GM19324 (cell line): ENCODE data around the gene MACROD1.

Source experiments
- ATAC-seq: cut with Tn5 transposase; IDR thresholded peaks from one replicate; pipeline ENCODE4 v1.9.1; 2021; ENCODE audit warnings: mild to moderate bottlenecking, moderate library complexity; ENCODE audit not compliant: unreplicated experiment, low FRiP score

MACROD1 gene

GRCh38 chr11:64115531-64116522, 50.1 kb downstream of the MACROD1 start:
- no peak for ATAC-seq

- no peak for ATAC-seq
Observed at GRCh38 chr11:64114231-64114630, 51.7 kb downstream of the MACROD1 start.

GRCh38 chr11:64113462-64113780, 52.5 kb downstream of the MACROD1 start:
- ATAC-seq, result no peak

DNA sequence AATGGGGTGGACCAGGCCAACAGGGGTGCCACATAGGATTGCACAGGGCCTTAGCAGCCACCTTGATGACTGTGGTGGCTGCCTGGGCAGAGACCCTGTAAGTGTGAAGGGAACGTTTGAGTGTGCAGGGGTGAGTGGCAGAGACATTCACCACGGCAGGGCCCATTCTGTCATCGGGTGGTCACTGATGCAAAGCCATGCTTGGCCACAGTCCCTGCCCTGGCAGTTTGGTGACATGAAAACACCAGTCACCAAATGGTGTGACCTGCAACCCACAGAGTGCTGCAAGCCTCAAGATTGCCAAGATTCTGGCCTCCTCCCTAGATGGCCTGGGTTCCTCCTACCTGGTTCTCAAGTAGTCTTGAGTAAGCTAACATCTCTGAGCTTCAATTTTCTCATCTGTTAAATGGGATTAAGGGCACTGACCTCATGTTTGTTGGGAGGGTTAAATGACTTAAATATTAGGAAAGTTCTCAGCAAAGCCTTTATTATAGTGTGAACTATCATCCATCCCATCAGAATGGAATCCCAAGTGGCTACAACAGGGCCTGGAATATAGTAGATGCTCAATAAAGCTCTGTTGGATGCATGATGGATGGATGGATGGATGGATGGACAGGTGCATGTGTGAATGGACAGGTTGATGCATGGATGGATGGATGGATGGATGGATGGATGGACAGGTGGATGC, 53.0 kb downstream of the MACROD1 start:
- no peak for ATAC-seq

- no peak for ATAC-seq
Observed at GRCh38 chr11:64110465-64111375, 55.2 kb downstream of the MACROD1 start.

DNA sequence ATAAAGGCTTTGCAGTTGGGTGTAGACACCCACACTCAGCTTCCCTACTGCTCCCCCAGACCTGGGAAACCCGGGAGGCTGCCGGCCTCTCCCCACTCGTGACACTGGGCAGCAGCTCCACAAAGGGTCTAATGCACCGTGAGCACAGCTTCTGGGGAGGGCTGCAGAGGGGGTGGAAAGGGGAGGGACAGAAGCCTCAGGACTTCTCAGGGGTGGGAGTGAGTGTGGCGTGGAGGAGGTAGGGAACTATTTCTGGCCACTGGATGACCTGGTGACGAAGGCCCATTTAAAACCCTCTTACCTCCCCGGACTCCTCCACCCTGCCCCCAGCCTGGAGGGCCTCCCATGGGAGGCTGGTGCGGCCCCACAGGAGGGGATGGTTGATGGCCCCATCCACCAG, 56.6 kb downstream of the MACROD1 start:
- ATAC-seq, result no peak

GRCh38 chr11:64107303-64107702, 58.6 kb downstream of the MACROD1 start:
- no peak for ATAC-seq

DNA sequence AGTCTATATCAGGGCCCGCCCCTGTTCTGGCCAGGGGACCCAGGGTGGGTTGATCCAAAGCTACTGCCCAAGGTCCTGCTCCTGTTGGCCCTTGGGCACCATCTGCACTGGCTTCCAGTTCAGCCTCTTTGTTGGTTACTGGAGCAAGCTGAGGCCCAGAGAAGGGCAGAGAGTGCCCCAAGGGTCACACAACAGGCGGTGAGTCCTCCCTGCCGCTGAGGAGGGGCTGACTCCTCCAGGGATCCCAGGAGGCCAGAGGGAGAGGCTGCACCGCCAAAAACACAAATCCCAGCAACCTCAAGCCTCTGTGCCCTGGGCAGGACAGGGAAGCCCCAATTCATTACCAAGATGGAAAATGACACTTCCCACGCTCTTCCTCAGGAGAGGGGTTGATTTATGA, 61.3 kb downstream of the MACROD1 start:
- no peak for ATAC-seq

GRCh38 chr11:64103277-64103985, 62.5 kb downstream of the MACROD1 start:
- ATAC-seq, result no peak

DNA sequence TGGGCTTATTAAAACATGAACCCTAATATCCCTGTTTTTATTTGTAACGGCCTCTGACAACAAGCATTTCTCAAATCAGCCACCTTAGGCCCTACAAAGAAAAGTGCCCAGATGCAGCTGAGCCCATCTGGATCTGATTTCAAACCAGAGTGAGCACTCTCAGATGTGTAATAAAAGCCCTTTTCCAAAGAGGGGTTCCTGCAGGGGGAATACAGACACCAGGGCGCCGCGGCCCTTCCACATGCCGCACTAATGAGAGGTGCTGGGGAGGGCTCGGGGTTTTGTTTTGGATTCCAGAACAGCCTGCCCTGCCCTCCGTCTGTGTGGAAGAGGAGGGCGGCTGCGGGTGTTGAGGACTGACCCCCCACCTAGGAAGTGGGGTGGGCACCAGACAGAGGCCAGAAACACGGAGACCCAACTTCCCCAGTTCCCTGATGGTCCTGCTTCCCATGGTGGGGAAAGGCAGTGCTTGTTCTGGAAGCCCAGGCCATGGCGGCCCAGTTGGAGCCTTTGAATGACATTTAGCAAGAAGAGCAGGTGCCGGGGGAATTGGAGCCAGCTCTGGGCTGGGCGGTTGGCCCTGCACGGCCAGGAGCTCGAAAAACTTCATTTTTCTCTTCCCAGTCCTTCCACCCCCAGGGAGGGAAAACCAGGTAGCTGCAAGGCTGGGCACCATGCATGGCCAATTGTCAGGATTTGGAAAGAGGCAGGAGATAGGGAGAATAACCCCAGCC, 63.7 kb downstream of the MACROD1 start:
- ATAC-seq, result no peak

- ATAC-seq, result no peak
Observed at GRCh38 chr11:64101461-64101860, 64.5 kb downstream of the MACROD1 start.

GRCh38 chr11:64100782-64101353, 65.0 kb downstream of the MACROD1 start:
- no peak for ATAC-seq

DNA sequence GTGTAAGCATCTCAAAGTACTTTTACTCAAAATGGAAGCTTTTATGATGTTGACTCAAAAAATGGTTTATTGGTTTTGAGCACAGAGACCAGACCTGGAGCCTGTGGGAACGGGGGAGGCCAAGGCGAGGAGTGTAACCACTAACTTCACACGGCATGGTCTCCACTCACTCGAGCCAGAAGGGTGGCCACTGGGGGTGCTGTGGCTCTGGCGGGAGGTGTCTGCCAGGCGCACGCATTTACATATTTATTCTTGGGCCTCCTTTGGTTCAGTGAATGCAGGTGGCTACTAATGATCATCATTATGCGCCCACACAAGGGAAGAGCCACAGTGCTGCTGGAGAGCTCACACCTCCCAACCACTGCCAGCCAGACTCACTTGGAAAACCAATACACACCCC, 65.6 kb downstream of the MACROD1 start:
- ATAC-seq, result no peak

DNA sequence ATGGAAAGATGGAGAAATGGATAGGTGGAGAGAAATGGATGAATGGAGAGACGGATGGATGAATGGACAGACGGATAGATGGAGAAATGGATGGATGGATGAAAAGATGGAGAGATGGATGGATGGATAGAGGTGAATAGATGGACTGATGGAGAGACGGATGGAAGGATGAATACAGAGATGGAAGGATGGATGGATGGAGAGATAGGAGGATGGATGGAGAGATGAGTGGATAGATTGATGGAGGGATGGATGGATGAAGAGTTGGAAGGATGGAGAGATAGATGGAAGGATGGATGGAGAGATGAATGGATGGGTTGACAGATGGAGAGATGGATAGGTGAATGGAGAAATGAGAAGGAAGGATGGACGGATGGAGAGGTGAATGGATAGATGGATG, 66.5 kb downstream of the MACROD1 start:
- ATAC-seq, result no peak

DNA sequence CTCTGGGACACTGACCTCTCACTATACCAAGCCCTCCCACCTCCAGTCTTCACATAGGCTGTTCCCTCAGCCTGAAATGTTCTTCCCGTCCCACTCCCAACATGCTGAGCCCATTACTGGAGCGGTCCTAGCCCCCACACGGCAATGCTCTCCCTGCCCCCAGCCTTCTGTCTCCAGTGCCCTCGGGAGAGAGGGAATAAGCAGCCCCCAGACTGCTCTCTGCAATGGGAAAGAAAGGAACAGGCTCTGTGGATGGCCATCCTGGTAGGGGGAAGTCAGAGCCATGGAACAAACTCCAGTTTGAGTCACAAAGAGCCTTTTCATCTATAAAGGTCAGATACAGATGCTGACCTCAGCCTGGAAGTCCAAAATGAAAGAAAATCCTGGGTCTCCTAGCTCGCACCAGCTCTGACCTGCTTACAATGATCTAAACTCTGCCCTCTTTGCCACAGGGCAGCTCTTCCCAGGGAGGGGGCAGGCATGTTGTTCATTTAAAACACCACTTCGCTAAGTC, 67.5 kb downstream of the MACROD1 start:
- ATAC-seq, result no peak

- ATAC-seq, result no peak
Observed at GRCh38 chr11:64097468-64098317, 68.2 kb downstream of the MACROD1 start.

GRCh38 chr11:64096835-64097234, 69.1 kb downstream of the MACROD1 start:
- ATAC-seq, result no peak

GRCh38 chr11:64095949-64096348, 70.0 kb downstream of the MACROD1 start:
- no peak for ATAC-seq
